Omental fat pad (tissue), 4 donors: ENCODE results near the gene SIN3B. TPM values are rescaled to one million over a fixed set of nuclear protein-coding genes. Genes with fewer than 3 reads are reported as not detected.

Source experiments
- ATAC-seq: fragments of 150-250 bp; one replicate; pipeline ENCODE4 v1.9.1; 2016; ENCODE audit warnings: mild to moderate bottlenecking, moderate library complexity; ENCODE audit not compliant: low FRiP score
- DNase-seq: peaks from one replicate; pipeline ENCODE4 v3.0.0-alpha.2; 2019; ENCODE audit warnings: low spot score
- CTCF ChIP-seq, 3 donors: fragments of 450-650 bp; IDR thresholded peaks; one replicate each; pipeline ENCODE4 v1.5.1; 2016 to 2017; ENCODE audit warnings: antibody characterized with exemption in 3 of 3, mild to moderate bottlenecking in 3 of 3, moderate library complexity in 2 of 3
- total RNA-seq, 4 donors: library from RNA; depleted of rRNA; stranded (reverse); fragments of >200 nt; gene quantifications; one replicate each; pipeline ENCODE4 v1.1.0, GENCODE V29; 2016

Gene SIN3B
- total RNA-seq, 4 donors from 2014 or later = 33.7 to 87.8 (median 44.9) TPM

GRCh38 chr19:16804176-16804575, 25.0 kb upstream of the SIN3B start:
- ATAC-seq (no peak), DNase-seq (no peak)
- no peak for TF ChIP-seq CTCF (IDR thresholded peaks at IDR 0.05)

GRCh38 chr19:16807549-16808284, 21.5 kb upstream of the SIN3B start:
- ATAC-seq (no peak), DNase-seq (no peak)
- no peak for TF ChIP-seq CTCF (IDR thresholded peaks at IDR 0.05)

GRCh38 chr19:16814526-16815100, 14.6 kb upstream of the SIN3B start:
- no peak for TF ChIP-seq CTCF (IDR thresholded peaks at IDR 0.05)
- DNase-seq (no peak), ATAC-seq (no peak)

GRCh38 chr19:16820056-16820455, 9.1 kb upstream of the SIN3B start:
- ATAC-seq (no peak), DNase-seq (no peak)
- TF ChIP-seq CTCF (IDR thresholded peaks at IDR 0.05) = no peak

GRCh38 chr19:16821081-16821480, 8.1 kb upstream of the SIN3B start:
- ATAC-seq (no peak), DNase-seq (no peak)
- no peak for TF ChIP-seq CTCF (IDR thresholded peaks at IDR 0.05)

- no peak for DNase-seq
- no peak for ATAC-seq
- TF ChIP-seq CTCF (IDR thresholded peaks at IDR 0.05) = no peak
Observed at GRCh38 chr19:16822648-16823047, 6.5 kb upstream of the SIN3B start.
